Urinary bladder (tissue), 4 donors: ENCODE measurements around the gene UNC5B. TPM values are rescaled to one million over a fixed set of nuclear protein-coding genes. Genes with fewer than 3 reads are reported as not detected.

Experiments
- DNase-seq: peaks from one replicate; pipeline ENCODE4 v3.0.0-alpha.2; 2015; ENCODE audit errors: extremely low spot score
- H3K27ac ChIP-seq: one replicate; pipeline ENCODE4 v1.5.1; 2013; ENCODE audit warnings: low read depth, mild to moderate bottlenecking, moderate library complexity
- H3K36me3 ChIP-seq: one replicate; pipeline ENCODE4 v1.6.1; 2013; ENCODE audit warnings: mild to moderate bottlenecking, moderate library complexity; ENCODE audit not compliant: insufficient read depth
- H3K4me1 ChIP-seq: one replicate; pipeline ENCODE4 v1.6.1; 2013; ENCODE audit warnings: mild to moderate bottlenecking, moderate library complexity; ENCODE audit not compliant: insufficient read depth
- H3K4me3 ChIP-seq: one replicate; pipeline ENCODE4 v1.5.1; 2013; ENCODE audit warnings: low read depth, low read length
- WGBS: extraction: QIAGEN DNeasy Blood & Tissue Kit; methylation state at CpG from one replicate; pipeline ENCODE4 v1.1.7; 2013; 5-methylcytosine and 5-hydroxymethylcytosine counted together
- polyA plus RNA-seq: library from polyadenylated mRNA; stranded (reverse); fragments of 200-250 nt; gene quantifications from one replicate; pipeline ENCODE4 v1.2.3, GENCODE V29; 2013
- total RNA-seq: library from RNA; depleted of rRNA; stranded (reverse); fragments of >200 nt; gene quantifications from one replicate; pipeline ENCODE4 v1.2.3, GENCODE V29; 2014
- donor health status: healthy with polysubstance abuse.
- donor health status: healthy.

The UNC5B gene
- total and polyA plus RNA-seq, 2 donors, result 10.1 to 12.8 TPM

GRCh38 chr10:71253981-71254818 is 41.8 kb downstream of the UNC5B start:
- no peak for DNase-seq
- WGBS, result 90% methylated on average over 17 of the region's 17 CpGs
- H3K27ac ChIP-seq, result peak overlapping the region; percentile 32
- H3K4me1 ChIP-seq, result peaks cover 2% of the 10 kb centered on the region
- H3K4me3 ChIP-seq, result no peak overlapping the region
- no peaks in the 10 kb centered on the region for H3K36me3 ChIP-seq

- Histone ChIP-seq H3K36me3 (no peaks in the 10 kb centered on the region), H3K4me3 (no peak overlapping the region), H3K27ac (peak overlapping the region; percentile 43), H3K4me1 (peaks cover 5% of the 10 kb centered on the region)
- 86% methylated on average over 9 of the region's 9 CpGs for WGBS
- DNase-seq, result no peak
Observed at GRCh38 chr10:71254834-71255549, 42.6 kb downstream of the UNC5B start.

- Histone ChIP-seq H3K4me1 (peaks cover 7% of the 10 kb centered on the region), H3K27ac (peak overlapping the region; percentile 43), H3K36me3 (no peaks in the 10 kb centered on the region), H3K4me3 (no peak overlapping the region)
- 63% methylated on average over 4 of the region's 4 CpGs for WGBS
- DNase-seq, result no peak
Observed at GRCh38 chr10:71255550-71255807, 43.1 kb downstream of the UNC5B start.

GRCh38 chr10:71255808-71256660 is 43.7 kb downstream of the UNC5B start:
- Histone ChIP-seq H3K27ac (peak overlapping the region; percentile 43), H3K4me1 (peaks cover 7% of the 10 kb centered on the region), H3K4me3 (no peak overlapping the region), H3K36me3 (no peaks in the 10 kb centered on the region)
- DNase-seq, result no peak
- WGBS, result 47% methylated on average over 17 of the region's 17 CpGs

GRCh38 chr10:71256661-71257318 is 44.4 kb downstream of the UNC5B start:
- WGBS, result 81% methylated on average over 8 of the region's 8 CpGs
- H3K36me3 ChIP-seq, result no peaks in the 10 kb centered on the region
- no peak overlapping the region for H3K4me3 ChIP-seq
- no peak for DNase-seq
- H3K4me1 ChIP-seq, result peaks cover 7% of the 10 kb centered on the region
- no peak overlapping the region for H3K27ac ChIP-seq

- Histone ChIP-seq H3K4me3 (no peak overlapping the region), H3K27ac (no peak overlapping the region), H3K36me3 (no peaks in the 10 kb centered on the region), H3K4me1 (peaks cover 7% of the 10 kb centered on the region)
- DNase-seq, result no peak
- WGBS, result 90% methylated on average over 11 of the region's 11 CpGs
Observed at GRCh38 chr10:71257319-71257997, 45.1 kb downstream of the UNC5B start.

- over 99% methylated on average over 4 of the region's 4 CpGs for WGBS
- no peak overlapping the region for H3K4me3 ChIP-seq
- no peaks in the 10 kb centered on the region for H3K36me3 ChIP-seq
- no peak overlapping the region for H3K27ac ChIP-seq
- no peak for DNase-seq
- peaks cover 7% of the 10 kb centered on the region for H3K4me1 ChIP-seq
Observed at GRCh38 chr10:71258046-71258445, 45.7 kb downstream of the UNC5B start.

- WGBS, result 90% methylated on average over 9 of the region's 9 CpGs
- no peak overlapping the region for H3K4me3 ChIP-seq
- peaks cover 7% of the 10 kb centered on the region for H3K4me1 ChIP-seq
- no peak for DNase-seq
- no peaks in the 10 kb centered on the region for H3K36me3 ChIP-seq
- H3K27ac ChIP-seq, result no peak overlapping the region
Observed at GRCh38 chr10:71258446-71259145, 46.2 kb downstream of the UNC5B start.

GRCh38 chr10:71259282-71259681 is 46.9 kb downstream of the UNC5B start:
- H3K4me3 ChIP-seq, result no peak overlapping the region
- DNase-seq, result no peak
- peaks cover 7% of the 10 kb centered on the region for H3K4me1 ChIP-seq
- H3K36me3 ChIP-seq, result no peaks in the 10 kb centered on the region
- 92% methylated on average over 7 of the region's 7 CpGs for WGBS
- no peak overlapping the region for H3K27ac ChIP-seq

GRCh38 chr10:71259815-71260501 is 47.6 kb downstream of the UNC5B start:
- peaks cover 5% of the 10 kb centered on the region for H3K4me1 ChIP-seq
- no peak overlapping the region for H3K27ac ChIP-seq
- 54% methylated on average over 13 of the region's 13 CpGs for WGBS
- no peaks in the 10 kb centered on the region for H3K36me3 ChIP-seq
- DNase-seq, result no peak
- no peak overlapping the region for H3K4me3 ChIP-seq

GRCh38 chr10:71260622-71261325 is 48.4 kb downstream of the UNC5B start:
- Histone ChIP-seq H3K4me1 (peaks cover 5% of the 10 kb centered on the region), H3K4me3 (no peak overlapping the region), H3K36me3 (no peaks in the 10 kb centered on the region), H3K27ac (no peak overlapping the region)
- WGBS, result 70% methylated on average over 13 of the region's 13 CpGs
- DNase-seq, result no peak
